Measurements from ENCODE around the gene CASQ1. TPM values are rescaled to one million over a fixed set of nuclear protein-coding genes. Genes with fewer than 3 reads are reported as not detected.

Gene CASQ1
- total RNA-seq, 4 donors from 2014 or later, result 0.95 TPM; not detected in 3

- no peak overlapping the region for H3K4me3 ChIP-seq
- H3K9me3 ChIP-seq, result no peaks in the 10 kb centered on the region
- 82% methylated on average over 6 of the region's 6 CpGs for WGBS, 2 donors
- no peak overlapping the region for H3K27ac ChIP-seq
- peaks cover 0 to 26% (median 0%) of the 10 kb centered on the region in 4 donors for H3K27me3 ChIP-seq
- TF ChIP-seq, protein P1, sequence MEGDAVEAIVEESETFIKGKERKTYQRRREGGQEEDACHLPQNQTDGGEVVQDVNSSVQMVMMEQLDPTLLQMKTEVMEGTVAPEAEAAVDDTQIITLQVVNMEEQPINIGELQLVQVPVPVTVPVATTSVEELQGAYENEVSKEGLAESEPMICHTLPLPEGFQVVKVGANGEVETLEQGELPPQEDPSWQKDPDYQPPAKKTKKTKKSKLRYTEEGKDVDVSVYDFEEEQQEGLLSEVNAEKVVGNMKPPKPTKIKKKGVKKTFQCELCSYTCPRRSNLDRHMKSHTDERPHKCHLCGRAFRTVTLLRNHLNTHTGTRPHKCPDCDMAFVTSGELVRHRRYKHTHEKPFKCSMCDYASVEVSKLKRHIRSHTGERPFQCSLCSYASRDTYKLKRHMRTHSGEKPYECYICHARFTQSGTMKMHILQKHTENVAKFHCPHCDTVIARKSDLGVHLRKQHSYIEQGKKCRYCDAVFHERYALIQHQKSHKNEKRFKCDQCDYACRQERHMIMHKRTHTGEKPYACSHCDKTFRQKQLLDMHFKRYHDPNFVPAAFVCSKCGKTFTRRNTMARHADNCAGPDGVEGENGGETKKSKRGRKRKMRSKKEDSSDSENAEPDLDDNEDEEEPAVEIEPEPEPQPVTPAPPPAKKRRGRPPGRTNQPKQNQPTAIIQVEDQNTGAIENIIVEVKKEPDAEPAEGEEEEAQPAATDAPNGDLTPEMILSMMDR (IDR thresholded peaks at IDR 0.05), result no peak
- no peak for TF ChIP-seq POLR2A (IDR thresholded peaks at IDR 0.05)
- no peaks in the 10 kb centered on the region for H3K4me1 ChIP-seq
- no peaks in the 10 kb centered on the region for H3K36me3 ChIP-seq
- intact Hi-C loops (cut with DNase I), result no loop called here
- DNase-seq, result no peak
Measured at GRCh38 chr1:160167580-160167979, 22.8 kb upstream of the CASQ1 start.

- Histone ChIP-seq H3K27me3 (peaks cover 0 to 26% (median 0%) of the 10 kb centered on the region in 4 donors), H3K27ac (no peak overlapping the region), H3K4me1 (no peaks in the 10 kb centered on the region), H3K4me3 (no peak overlapping the region), H3K9me3 (no peaks in the 10 kb centered on the region), H3K36me3 (no peaks in the 10 kb centered on the region)
- WGBS, 2 donors, result 65 to 86% methylated on average over 5 of the region's 5 CpGs
- no peak for DNase-seq
- intact Hi-C loops (cut with DNase I), result no loop called here
- TF ChIP-seq, protein P1 (IDR thresholded peaks at IDR 0.05), result no peak
- TF ChIP-seq POLR2A (IDR thresholded peaks at IDR 0.05), result no peak
Measured at GRCh38 chr1:160168016-160168415, 22.4 kb upstream of the CASQ1 start.

GRCh38 chr1:160168609-160169369 lies 21.6 kb upstream of the CASQ1 start:
- H3K27me3 ChIP-seq, result peaks cover 0 to 26% (median 0%) of the 10 kb centered on the region in 4 donors
- DNase-seq, result no peak
- no peak overlapping the region for H3K27ac ChIP-seq
- WGBS, 2 donors, result 76 to 78% methylated on average over 11 to 13 of the region's 13 CpGs
- intact Hi-C loops (cut with DNase I), result no loop called here
- H3K36me3 ChIP-seq, result no peaks in the 10 kb centered on the region
- no peak overlapping the region for H3K4me3 ChIP-seq
- no peaks in the 10 kb centered on the region for H3K9me3 ChIP-seq
- TF ChIP-seq, protein P1 (IDR thresholded peaks at IDR 0.05), result no peak
- TF ChIP-seq POLR2A (IDR thresholded peaks at IDR 0.05), result no peak
- no peaks in the 10 kb centered on the region for H3K4me1 ChIP-seq

DNA sequence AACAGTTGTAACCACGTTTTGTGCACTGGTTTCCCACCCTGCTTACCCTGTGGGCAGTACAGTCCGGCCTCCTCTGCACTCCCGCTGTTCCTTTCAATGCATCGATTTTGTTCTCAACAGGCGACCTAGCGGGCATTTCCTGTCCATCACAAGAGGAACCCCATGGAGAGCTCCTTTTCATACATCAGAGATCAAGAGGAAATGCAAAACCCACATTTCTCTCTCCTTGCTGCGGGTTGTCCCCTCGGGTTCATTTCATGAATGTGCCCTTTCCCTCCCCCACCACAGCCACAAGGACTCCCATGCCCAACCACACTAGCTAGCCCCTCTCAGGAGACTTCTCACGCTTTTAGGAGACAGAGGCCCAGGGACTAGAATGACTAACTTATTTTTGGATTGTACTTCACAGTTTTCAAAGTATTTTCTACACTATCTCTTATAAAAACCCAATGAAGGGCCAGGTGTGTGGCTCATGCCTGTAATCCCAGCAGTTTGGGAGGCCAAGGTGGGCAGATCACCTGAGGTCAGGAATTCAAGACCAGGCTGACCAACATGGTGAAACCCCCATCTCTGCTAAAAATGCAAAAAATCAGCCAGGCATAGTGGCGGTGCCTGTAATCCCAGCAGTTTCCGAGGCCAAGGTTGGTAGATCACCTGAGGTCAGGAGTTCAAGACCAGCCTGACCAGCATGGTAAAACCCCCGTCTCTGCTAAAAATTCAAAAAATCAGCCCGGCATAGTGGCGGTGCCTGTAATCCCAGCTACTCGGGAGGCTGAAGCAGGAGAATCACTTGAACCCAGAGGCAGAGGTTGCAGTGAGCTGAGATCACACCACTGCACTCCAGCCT lies 20.6 kb upstream of the CASQ1 start:
- intact Hi-C loops (cut with DNase I), result no loop called here
- H3K9me3 ChIP-seq, result no peaks in the 10 kb centered on the region
- no peaks in the 10 kb centered on the region for H3K36me3 ChIP-seq
- TF ChIP-seq, protein P1 (IDR thresholded peaks at IDR 0.05), result no peak
- TF ChIP-seq POLR2A (IDR thresholded peaks at IDR 0.05), result no peak
- 43 to 49% methylated on average over 13 of the region's 15 CpGs for WGBS, 2 donors
- DNase-seq, result no peak
- no peak overlapping the region for H3K4me3 ChIP-seq
- peaks cover 0 to 26% (median 0%) of the 10 kb centered on the region in 4 donors for H3K27me3 ChIP-seq
- H3K27ac ChIP-seq, result no peak overlapping the region
- no peaks in the 10 kb centered on the region for H3K4me1 ChIP-seq

- no peak overlapping the region for H3K4me3 ChIP-seq
- H3K27me3 ChIP-seq, result peaks cover 0 to 20% (median 0%) of the 10 kb centered on the region in 4 donors
- no peak overlapping the region for H3K27ac ChIP-seq
- H3K36me3 ChIP-seq, result no peaks in the 10 kb centered on the region
- TF ChIP-seq, protein P1 (IDR thresholded peaks at IDR 0.05), result no peak
- no peak for TF ChIP-seq POLR2A (IDR thresholded peaks at IDR 0.05)
- H3K9me3 ChIP-seq, result no peaks in the 10 kb centered on the region
- no peaks in the 10 kb centered on the region for H3K4me1 ChIP-seq
- WGBS, 2 donors, result 89 to 90% methylated on average over 4 of the region's 4 CpGs
- intact Hi-C loops (cut with DNase I), result no loop called here
- DNase-seq, result no peak
Measured at GRCh38 chr1:160171354-160171753, 19.0 kb upstream of the CASQ1 start.
